ENCODE data around the gene POLRMT.
"Not testable (repeated sequence)": the region's sequence is repeated elsewhere in the genome, so short reads cannot be mapped to it uniquely, and the experiment has no call there.

The POLRMT gene

GRCh38 chr19:611481-611868, 21.9 kb downstream of the POLRMT start:
- DNase-seq (ENCODE audit: low read depth in 2 of 2), result no peak

DNA sequence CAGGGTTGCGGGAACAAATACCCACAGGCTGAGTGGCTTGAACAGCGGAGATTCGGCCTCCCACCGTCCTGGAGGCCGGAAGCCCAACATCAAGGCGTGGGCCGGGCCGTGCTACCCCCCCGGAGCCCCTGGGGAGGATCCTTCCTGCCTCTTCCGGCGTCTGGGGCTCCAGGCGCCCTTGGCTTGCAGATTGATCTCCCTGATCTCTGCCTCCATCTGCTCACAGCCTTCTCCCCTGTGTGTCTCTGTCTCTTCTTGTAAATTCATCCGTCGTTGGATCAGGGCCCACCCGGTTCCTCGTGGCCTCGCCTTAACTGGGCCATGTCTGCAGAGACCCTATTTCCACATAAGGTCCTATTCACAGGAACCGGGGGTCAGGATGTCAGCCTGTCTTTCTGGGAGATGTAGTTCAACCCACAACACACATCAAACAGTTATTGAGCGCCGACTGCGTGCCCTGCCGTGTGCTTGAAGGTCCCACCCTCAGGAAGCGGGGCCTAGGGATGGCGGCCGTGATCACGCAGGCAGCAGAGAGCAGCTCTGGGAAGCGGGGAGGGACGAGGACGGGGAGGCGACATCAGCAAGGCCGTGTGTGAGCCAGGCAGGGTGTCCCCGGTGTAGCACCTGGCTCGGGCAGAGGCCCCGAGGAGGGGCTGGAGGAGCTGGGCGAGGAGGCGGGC, 22.4 kb downstream of the POLRMT start:
- DNase-seq (ENCODE audit: low read depth in 2 of 2), result no peak

DNA sequence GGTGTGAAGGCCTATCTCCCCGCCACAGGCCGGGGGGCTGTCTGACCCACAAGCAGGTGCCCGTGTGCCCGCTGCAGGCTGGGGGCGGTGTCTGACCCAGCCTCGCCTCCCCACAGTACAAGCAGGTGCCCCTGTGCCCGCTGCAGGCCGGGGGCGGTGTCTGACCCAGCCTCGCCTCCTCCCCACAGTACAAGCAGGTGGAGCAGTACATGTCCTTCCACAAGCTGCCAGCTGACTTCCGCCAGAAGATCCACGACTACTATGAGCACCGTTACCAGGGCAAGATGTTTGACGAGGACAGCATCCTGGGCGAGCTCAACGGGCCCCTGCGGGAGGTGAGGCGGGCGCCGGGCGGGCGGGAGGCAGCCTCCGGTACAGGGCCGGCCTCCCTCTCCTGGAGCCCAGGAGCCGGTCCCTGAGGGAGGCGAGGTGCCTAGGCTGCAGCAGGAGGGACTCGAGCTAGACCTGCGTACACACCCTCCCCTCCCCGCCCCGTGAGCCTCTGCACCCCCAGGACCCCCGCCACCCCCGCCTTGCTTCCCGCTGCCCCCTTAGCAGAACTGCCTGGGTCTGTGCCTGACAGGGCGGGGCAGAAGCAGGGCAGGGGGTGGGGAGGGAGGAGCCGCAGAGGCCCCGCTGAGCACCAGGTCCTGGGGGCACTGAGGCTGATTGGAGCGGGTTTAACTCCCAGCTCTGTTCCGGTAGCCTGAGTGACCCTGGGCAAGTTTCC, 23.1 kb downstream of the POLRMT start:
- DNase-seq (ENCODE audit: low read depth in 2 of 2), result no peak

DNA sequence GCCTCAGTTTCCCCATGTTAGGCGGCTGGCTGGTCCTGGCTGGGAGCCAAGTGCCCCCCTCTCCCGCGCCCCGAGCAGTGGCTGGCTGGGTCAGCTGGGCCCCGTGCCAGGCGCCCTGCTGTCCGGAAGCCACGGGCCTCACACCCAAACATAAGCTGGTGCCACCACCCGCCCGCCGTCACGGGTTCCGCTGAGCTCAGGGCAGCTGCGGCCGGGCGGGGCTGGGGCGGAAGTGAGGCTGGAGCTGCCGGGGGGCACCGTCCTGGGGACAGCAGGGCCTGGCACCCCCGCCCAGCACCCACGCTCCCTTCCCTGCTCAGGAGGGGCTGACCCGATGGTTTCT, 24.4 kb downstream of the POLRMT start:
- DNase-seq (ENCODE audit: low read depth in 2 of 2), result no peak

GRCh38 chr19:608155-609003, 25.0 kb downstream of the POLRMT start:
- no peak for DNase-seq (ENCODE audit: low read depth in 2 of 2)

GRCh38 chr19:607301-608154, 25.8 kb downstream of the POLRMT start:
- no peak for DNase-seq (ENCODE audit: low read depth in 2 of 2)

DNA sequence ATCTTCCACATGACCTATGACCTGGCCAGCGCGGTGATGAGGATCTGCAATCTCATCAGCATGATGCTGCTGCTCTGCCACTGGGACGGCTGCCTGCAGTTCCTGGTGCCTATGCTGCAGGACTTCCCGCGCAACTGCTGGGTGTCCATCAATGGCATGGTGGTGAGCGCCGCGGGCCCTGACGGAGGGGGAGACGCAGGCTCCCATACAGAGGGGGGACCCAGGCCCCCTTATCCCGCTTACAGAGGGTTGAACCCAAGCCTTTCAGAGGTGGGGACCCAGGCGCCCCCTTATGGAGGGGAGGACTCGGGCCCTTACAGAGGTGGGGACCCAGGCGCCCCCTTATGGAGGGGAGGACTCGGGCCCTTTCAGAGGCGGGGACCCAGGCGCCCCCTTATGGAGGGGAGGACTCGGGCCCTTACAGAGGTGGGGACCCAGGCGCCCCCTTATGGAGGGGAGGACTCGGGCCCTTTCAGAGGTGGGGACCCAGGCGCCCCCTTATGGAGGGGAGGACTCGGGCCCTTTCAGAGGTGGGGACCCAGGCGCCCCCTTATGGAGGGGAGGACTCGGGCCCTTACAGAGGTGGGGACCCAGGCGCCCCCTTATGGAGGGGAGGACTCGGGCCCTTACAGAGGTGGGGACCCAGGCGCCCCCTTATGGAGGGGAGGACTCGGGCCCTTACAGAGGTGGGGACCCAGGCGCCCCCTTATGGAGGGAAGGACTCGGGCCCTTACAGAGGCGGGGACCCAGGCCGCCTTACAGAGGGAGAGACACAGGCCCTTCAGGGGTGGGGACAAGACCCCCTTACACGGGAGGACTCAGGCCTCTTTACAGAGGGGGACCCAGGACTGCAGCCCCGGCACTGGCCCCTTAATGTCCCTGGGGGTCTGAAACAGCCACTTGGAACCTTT, 28.0 kb downstream of the POLRMT start:
- not testable (repeated sequence) for DNase-seq (ENCODE audit: low read depth in 2 of 2)

DNA sequence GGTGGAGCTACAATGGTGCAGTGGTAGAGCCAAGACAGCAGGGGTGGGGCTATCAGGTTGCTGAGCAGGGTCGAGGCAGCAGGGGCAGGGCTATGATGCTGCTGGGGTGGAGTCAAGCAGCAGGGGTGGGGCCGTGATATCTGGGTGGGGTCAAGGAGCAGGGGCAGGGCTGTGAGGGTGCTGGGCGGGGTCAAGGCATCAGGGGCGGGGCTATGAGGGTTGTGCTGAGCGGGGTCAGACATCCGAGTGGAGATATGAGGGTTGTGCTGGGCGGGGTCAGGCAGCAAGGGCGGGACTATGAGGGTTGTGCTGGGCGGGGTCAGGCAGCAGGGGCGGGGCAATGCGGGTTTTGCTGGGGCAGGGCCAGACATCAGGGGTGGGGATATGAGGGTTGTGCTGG, 29.0 kb downstream of the POLRMT start:
- DNase-seq (ENCODE audit: low read depth in 2 of 2), result no peak

DNA sequence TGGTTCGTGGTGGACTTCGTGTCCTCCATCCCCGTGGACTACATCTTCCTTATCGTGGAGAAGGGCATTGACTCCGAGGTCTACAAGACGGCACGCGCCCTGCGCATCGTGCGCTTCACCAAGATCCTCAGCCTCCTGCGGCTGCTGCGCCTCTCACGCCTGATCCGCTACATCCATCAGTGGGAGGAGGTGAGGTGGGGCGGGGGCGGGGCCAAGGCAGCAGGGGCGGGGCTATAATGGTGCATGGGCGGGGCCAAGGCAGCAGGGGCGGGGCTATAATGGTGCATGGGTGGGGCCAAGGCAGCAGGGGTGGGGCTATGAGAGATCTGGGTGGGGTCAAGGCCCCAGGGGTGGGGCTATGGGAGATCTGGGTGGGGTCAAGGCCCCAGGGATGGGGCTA, 29.6 kb downstream of the POLRMT start:
- not testable (repeated sequence) for DNase-seq (ENCODE audit: low read depth in 2 of 2)

GRCh38 chr19:603302-603639, 30.1 kb downstream of the POLRMT start:
- DNase-seq (ENCODE audit: low read depth in 2 of 2), result not testable (repeated sequence)

GRCh38 chr19:602391-603301, 30.7 kb downstream of the POLRMT start:
- no peak for DNase-seq (ENCODE audit: low read depth in 2 of 2)

DNA sequence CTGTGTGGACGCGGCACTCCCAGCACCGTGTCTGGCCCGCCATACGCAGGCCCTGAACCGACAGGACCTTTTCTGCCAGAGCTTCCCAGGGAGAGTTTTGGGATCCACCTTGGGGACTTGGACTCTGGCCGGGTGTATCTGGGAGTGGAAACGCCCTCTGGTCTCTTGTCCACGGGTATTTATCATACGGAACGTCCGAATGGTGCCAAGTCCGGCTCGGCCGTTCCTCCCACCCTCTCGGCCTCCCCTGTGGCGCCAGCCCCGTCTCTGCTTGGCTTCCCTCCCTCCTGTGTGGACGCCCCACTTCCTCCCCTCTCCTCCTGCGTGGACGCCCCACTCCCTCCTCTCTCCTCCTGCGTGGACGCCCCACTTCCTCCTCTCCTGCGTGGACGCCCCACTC, 31.5 kb downstream of the POLRMT start:
- DNase-seq (ENCODE audit: low read depth in 2 of 2), result no peak

DNA sequence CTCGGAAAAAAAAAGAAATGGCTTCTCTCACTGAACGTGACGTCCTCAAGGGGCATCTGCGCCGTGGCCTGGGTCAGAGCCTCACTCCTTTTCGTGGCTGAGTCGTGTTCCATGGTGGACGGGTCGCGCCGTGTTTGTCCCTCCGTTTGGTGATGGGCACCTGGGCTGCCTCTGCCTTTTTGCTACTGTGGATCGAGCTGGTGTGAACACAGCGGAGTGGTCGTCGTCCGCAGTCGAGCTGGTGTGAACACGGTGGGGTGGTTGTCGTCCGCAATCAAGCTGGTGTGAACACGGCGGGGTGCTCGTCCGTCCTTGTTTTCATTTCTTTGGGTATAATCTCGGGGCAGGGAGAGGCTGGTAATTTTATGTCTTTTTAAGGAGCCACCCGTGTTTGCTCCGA, 32.0 kb downstream of the POLRMT start:
- DNase-seq (ENCODE audit: low read depth in 2 of 2), result no peak

GRCh38 chr19:597406-598315, 35.7 kb downstream of the POLRMT start:
- no peak for DNase-seq (ENCODE audit: low read depth in 2 of 2)

DNA sequence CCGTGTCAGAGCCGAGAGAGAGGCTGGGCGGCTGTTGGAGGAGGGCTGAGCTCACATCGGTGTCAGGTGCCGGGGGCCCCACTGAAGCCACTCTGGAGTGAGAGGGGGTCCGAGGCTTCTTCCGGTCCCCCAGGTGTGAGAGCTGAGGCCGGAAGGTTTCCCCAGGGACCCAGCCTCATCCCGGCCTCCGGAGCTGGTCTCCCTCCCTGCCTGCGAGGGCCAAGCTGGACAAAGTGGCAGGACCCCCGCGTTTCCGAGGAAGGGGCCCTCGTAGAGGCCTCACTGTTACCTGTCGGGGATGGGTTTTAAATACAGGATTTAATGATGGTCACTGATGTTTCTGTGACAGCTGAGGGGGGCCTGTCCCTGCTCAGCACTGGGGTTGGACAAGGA, 37.1 kb downstream of the POLRMT start:
- no peak for DNase-seq (ENCODE audit: low read depth in 2 of 2)

GRCh38 chr19:595326-596262, 37.7 kb downstream of the POLRMT start:
- no peak for DNase-seq (ENCODE audit: low read depth in 2 of 2)

- no peak for DNase-seq (ENCODE audit: low read depth in 2 of 2)
Measured at GRCh38 chr19:594265-594870, 39.0 kb downstream of the POLRMT start.
